ENCODE data around the gene SS18L1.

Gene SS18L1

GRCh38 chr20:62174021-62174804 is 30.6 kb downstream of the SS18L1 start:
- no peak for DNase-seq (ENCODE audit: low read depth in 3 of 3)

GRCh38 chr20:62174870-62175624 is 31.5 kb downstream of the SS18L1 start:
- DNase-seq (ENCODE audit: low read depth in 3 of 3): no peak

GRCh38 chr20:62175711-62176110 is 32.1 kb downstream of the SS18L1 start:
- no peak for DNase-seq (ENCODE audit: low read depth in 3 of 3)

GRCh38 chr20:62176866-62177265 is 33.3 kb downstream of the SS18L1 start:
- no peak for DNase-seq (ENCODE audit: low read depth in 3 of 3)

GRCh38 chr20:62177307-62177706 is 33.7 kb downstream of the SS18L1 start:
- no peak for DNase-seq (ENCODE audit: low read depth in 3 of 3)

GRCh38 chr20:62178316-62179161 is 35.0 kb downstream of the SS18L1 start:
- DNase-seq (ENCODE audit: low read depth in 3 of 3): no peak

GRCh38 chr20:62179162-62179504 is 35.6 kb downstream of the SS18L1 start:
- DNase-seq (ENCODE audit: low read depth in 3 of 3): no peak

GRCh38 chr20:62181808-62182207 is 38.2 kb downstream of the SS18L1 start:
- DNase-seq (ENCODE audit: low read depth in 3 of 3): no peak

GRCh38 chr20:62182469-62183425 is 39.2 kb downstream of the SS18L1 start, which contains the start of gene MTG2:
Gene MTG2, plus strand, starts transcription at chr20:62183028. Its CDS starts 10,393 bp downstream, at chr20:62193421.
- DNase-seq (ENCODE audit: low read depth in 3 of 3): peak; percentile 85 to 94 (median 91)

- DNase-seq (ENCODE audit: low read depth in 3 of 3): no peak
Observed at GRCh38 chr20:62183426-62184142, 40.0 kb downstream of the SS18L1 start.

- no peak for DNase-seq (ENCODE audit: low read depth in 3 of 3)
Observed at GRCh38 chr20:62186096-62186426, 42.5 kb downstream of the SS18L1 start.

- no peak for DNase-seq (ENCODE audit: low read depth in 3 of 3)
Observed at GRCh38 chr20:62186887-62187866, 43.6 kb downstream of the SS18L1 start.

- no peak for DNase-seq (ENCODE audit: low read depth in 3 of 3)
Observed at GRCh38 chr20:62190639-62191411, 47.3 kb downstream of the SS18L1 start.

- no peak for DNase-seq (ENCODE audit: low read depth in 3 of 3)
Observed at GRCh38 chr20:62191781-62192559, 48.4 kb downstream of the SS18L1 start.

- DNase-seq (ENCODE audit: low read depth in 3 of 3): no peak
Observed at GRCh38 chr20:62192635-62193034, 49.1 kb downstream of the SS18L1 start.

- DNase-seq (ENCODE audit: low read depth in 3 of 3): no peak
Observed at GRCh38 chr20:62193079-62194025, 49.8 kb downstream of the SS18L1 start.

- no peak for DNase-seq (ENCODE audit: low read depth in 3 of 3)
Observed at GRCh38 chr20:62195075-62195405, 51.5 kb downstream of the SS18L1 start.
